ENCODE results near the gene DOCK2.

DNA sequence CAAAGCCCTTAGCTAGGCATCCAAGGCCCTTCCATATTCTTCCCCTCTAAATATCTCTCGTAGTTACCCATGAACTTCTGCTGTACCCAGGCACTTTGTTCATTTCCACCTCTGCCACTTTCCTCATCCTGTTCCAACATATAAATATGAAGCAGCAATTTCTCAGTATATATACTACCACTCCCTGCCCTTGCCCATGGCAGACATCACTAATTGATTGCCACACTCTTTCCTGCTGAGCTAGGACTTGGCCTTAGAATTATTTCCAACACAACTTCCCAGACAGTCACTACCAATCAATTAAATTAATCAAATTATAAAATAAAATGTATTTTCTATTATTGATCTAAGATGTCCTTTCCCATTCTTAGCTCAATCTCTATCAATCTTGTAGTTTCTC is 334.7 kb downstream of the DOCK2 start:
- TF ChIP-seq POLR2AphosphoS5 (IDR thresholded peaks at IDR 0.05; ENCODE audit: borderline replicate concordance, low read depth, low read length) (no peak), EZH2 (IDR thresholded peaks at IDR 0.05) (no peak)
